G401.6 (cell line): Measurements from ENCODE around the gene IFITM2.
"Not testable (repeated sequence)": the region's sequence is repeated elsewhere in the genome, so short reads cannot be mapped to it uniquely, and the experiment has no call there.

ENCODE experiments used
- FAIRE-seq: peaks from 2 replicates; lab custom pipeline; 2012; peaks lifted over from hg19 to GRCh38; lab: Jason Lieb, UNC

The IFITM2 gene

DNA sequence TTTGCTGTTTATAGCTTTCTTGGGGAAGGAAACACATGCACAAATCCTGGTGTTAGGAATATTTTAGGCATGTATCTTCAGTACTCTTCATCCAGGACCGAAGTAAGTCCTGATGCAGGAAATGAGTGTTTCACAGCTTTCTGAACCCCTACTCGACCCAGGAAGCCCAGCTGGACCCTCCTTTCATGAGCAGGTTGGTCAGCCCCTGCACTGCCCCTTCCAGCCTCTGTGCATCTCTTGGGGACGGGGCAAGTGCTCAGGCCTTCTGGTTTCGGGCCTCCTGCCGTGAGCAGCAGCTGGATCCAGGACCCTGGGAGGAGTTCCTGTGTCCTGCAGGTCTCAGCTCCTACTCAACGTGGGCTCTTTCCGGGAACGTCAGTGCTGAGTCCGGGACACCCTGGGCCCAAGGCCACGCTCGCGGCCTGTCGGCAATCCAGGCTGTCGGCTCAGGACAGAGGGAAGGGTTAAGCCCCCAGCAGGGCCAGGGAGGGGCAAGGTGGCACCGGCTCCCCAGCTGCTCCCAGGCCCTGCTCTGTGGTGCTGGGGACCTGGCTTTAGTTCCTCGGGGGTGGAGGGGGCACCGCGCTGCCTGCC lies 2.5 kb downstream of the IFITM2 start:
- FAIRE-seq, result not testable (repeated sequence)

DNA sequence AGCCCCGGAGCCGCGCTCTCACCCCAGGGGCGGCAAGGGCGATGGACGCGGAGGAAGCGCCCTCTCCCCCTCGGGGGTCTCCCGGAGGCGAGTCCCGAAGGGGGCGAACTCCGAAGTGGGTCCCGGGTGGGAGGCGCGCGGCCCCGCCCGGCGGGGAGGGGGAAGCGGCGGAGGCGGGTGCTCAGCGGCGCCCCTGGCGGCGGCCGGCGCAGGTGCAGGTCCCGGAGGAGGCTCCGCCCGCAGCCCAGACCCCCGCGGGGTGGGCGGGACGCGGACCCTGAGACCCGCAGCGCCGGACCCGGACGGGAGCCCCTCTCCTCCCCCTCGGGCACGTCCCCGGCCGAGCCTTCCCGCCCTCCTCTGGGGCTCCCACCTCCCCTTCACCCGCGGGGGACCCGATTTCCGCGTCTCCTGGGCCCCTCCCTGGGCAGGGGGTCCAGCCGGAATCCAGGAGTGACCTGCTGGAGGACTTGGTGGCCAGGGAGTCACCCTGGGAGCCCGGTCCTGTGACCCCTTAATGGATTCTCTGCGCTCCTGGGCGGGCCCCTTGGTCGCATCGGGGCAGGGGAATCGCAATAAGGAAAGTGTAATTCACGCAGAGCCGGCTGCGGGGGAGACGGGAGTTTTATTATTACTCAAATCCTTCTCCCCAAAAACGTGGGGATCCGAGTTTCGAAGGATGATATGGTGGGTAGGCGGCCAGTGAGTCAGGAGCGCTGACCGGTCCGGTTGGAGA lies 3.6 kb downstream of the IFITM2 start:
- not testable (repeated sequence) for FAIRE-seq

DNA sequence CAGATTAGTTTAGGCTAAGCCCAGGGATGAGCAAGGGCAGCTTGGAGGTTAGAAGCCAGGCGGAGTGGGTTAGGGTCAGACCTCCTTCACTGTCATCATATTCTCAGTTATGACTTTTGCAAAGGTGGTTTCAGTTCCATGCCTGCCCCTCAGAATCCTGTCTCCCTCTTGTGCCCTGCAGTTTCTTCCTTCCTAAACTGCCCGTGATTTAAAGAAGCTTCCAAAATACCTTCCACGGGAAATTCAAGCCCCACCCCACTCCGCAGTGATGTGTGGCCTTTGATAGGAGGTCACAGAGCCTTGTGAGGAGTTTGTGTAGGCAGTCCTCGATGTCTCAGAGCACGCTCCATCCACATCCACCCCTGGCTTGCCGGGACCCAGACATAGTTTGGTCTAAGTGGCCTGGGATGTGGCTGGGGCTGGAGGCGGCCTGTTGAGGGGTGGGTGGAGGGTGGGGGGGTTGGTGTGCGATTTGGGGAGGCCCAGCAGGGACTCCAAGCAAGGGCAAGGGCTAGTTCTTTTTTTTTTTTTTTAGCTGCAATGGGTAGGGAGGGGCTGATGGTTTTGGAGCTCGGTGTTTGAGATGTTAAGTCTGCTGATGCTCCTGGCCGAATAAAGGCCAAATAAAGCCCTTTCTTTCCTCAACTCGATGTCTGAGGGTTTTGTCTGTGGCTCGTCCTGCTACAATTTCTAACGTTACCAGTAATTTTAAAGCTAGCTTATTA lies 4.6 kb downstream of the IFITM2 start:
- FAIRE-seq, result no peak

DNA sequence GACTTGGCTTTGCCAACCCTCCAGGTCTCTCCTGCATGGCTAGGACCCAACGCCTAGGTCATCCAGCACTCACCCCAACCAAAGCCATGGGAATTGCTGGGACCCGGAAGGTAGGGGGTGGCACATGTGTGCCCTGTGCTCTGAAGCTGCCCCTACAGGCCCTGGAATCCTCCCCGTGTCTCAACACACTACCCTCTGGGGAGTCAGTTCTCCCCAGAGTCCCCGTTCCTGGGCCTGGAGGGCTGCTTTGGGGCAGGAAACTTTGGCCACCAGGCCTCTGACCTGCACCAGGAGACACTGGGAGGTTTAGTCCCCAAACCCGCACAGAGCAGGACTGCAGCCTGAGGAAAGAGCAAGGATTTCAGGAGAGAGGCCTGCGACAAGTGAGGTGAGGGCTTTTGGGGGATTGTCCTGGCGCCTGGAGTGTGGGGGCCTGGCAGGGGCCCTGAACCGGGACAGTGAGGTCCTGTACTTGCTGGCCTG lies 5.7 kb downstream of the IFITM2 start:
- FAIRE-seq, result no peak

GRCh38 chr11:313787-314553 lies 6.4 kb downstream of the IFITM2 start, which contains the start of gene IFITM1:
Gene IFITM1, plus strand, starts transcription at chr11:314040. Its CDS starts 131 bp downstream, at chr11:314171.
- peak; percentile 97 for FAIRE-seq

DNA sequence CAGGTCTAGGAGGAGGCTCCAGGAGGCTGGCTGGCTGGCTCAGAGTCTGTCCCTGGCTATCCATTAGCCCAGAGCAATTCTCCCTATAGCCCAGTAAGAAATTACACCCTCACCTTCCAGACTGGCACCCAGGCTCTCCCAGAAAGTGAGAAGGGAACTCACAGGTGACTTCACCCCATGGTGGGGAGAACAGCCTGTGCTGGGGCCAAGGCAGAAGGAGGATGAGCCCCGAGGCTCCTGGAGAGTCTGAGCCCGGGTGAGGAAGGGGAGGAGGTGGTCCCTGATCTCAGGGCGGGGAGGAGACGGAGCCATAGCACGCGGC lies 6.9 kb downstream of the IFITM2 start:
- FAIRE-seq, result not testable (repeated sequence)

- FAIRE-seq, result no peak
Observed at GRCh38 chr11:315051-315481, 7.5 kb downstream of the IFITM2 start.

DNA sequence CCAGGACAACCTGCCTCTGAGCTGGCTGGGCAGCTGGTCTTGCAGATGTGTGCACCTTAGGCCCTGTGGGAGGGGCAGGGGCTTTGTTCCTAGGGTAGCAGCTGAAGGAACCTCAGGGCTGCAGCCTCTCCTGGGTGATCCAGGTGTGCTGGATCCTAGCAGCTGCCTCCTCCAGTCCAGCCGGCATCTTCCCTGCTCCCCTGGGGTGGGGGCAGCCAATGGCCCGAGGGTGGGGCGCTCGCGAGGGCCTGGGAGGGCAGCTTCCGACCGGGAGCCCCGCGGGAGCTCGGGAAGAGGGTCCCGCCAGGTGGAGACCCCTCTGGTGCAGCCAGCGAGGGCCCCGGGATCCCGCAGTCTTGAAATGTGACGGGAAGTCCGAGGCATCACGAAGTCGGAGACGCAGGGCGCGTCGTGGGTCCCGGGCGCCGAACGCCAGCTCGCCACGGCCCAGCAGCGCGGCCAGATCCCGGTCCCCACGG lies 7.9 kb downstream of the IFITM2 start:
- FAIRE-seq, result no peak

GRCh38 chr11:316031-316701 lies 8.6 kb downstream of the IFITM2 start:
- FAIRE-seq, result no peak

- FAIRE-seq, result no peak
Observed at GRCh38 chr11:316891-317301, 9.3 kb downstream of the IFITM2 start.

- FAIRE-seq, result not testable (repeated sequence)
Observed at GRCh38 chr11:317668-318404, 10.2 kb downstream of the IFITM2 start.

DNA sequence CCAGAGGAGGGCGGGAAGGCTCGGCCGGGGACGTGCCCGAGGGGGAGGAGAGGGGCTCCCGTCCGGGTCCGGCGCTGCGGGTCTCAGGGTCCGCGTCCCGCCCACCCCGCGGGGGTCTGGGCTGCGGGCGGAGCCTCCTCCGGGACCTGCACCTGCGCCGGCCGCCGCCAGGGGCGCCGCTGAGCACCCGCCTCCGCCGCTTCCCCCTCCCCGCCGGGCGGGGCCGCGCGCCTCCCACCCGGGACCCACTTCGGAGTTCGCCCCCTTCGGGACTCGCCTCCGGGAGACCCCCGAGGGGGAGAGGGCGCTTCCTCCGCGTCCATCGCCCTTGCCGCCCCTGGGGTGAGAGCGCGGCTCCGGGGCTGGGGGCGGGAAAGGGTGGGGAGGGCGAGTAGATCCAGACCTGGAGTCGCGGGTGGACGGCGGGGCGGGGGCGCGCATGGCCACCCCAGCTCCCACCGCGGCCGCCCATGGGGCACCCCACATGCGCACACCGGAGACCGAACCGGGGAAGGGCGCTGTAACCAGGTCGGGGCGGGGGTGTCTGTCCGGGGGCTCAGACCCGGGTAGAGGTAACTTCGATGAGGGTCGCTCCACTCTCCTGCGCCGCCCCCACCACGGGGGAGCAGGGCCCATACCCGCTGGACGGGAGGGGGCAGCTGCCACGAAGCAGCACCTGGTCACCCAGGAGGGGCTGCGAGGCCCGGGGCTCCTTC lies 10.9 kb downstream of the IFITM2 start:
- not testable (repeated sequence) for FAIRE-seq

- FAIRE-seq, result not testable (repeated sequence)
Observed at GRCh38 chr11:319121-319887, 11.7 kb downstream of the IFITM2 start.

DNA sequence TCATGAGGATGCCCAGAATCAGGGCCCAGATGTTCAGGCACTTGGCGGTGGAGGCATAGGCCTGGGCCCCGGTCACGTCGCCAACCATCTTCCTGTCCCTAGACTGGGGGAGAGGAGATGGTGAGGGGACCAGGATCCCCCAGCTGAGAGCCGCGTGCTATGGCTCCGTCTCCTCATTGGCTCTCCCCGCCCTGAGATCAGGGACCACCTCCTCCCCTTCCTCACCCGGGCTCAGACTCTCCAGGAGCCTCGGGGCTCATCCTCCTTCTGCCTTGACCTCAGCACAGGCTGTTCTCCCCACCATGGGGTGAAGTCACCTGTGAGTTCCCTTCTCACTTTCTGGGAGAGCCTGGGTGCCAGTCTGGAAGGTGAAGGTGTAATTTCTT lies 12.3 kb downstream of the IFITM2 start:
- not testable (repeated sequence) for FAIRE-seq

DNA sequence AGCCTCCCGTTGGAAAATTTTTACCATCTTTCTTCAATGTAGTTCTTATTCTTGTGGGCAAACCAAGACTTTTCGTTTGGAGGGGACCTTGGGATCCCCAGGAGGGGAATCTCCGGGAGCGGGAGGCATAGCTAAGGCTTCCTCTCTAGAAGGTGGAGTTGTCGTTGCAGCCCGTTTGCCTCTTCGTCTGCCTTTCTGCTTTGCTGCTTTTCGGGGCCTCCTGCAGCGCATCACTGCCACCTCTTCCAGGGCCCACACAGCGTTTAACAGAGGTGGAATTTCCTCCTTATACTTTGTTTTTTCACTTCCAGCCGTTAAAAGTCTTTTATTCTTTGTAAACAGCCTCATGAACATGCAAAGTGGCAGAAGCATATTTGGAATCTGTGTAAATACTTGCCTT lies 16.5 kb downstream of the IFITM2 start:
- no peak for FAIRE-seq

DNA sequence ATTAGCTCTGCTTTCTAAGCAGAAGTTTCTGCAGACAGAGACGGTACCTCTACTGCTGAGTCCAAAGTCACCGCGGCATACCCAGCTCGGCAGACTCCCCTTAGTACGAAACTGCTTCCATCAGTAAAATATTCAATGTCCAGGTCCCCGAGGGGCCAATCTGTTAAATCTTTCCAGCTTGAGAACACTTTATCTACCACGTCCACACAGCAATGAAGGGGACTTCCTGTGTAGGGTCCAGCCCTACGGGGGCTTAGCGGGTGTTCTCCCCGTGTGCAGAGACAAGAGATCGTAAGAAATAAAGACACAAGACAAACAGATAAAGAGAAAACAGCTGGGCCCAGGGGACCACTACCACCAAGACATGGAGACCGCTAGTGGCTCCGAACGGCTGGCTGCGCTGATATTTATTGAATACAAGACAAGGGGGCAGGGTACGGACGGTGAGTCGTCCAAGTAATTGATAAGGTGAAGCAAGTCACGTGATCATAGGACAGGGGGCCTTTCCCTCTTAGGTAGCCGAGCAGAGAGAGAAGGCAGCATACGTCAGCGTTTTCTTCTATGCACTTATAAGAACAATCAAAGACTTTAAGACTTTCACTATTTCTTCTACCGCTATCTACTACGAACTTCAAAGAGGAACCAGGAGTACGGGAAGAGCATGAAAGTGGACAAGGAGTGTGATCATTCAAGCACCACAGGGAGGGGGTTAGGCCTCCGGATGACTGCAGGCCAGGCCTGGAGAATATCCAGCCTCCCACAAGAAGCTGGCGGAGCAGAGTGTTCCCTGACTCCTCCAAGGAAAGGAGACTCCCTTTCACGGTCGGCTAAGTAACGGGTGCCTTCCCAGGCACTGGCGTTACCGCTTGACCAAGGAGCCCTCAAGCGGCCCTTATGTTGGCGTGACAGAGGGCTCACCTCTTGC lies 17.2 kb downstream of the IFITM2 start:
- FAIRE-seq, result not testable (repeated sequence)

GRCh38 chr11:325796-326591 lies 18.4 kb downstream of the IFITM2 start:
- FAIRE-seq, result no peak

DNA sequence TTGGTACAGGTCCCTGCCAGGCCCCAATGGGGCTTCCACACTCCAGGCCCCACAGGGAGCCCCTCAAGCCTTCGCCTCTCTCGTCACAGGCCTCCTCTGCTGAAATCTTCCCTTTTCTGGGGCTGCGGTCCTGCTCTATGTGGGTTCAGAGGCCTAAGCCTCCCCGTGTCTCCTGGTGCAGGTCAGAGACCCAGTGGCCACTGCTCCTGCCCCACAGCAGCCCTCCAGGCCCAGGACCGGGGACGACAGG lies 18.9 kb downstream of the IFITM2 start:
- no peak for FAIRE-seq
